Mononuclear cell (primary cell): Measurements from ENCODE around the gene TOMM20. TPM values are rescaled to one million over a fixed set of nuclear protein-coding genes. Genes with fewer than 3 reads are reported as not detected.

Source experiments
- total RNA-seq: library from RNA; depleted of rRNA; stranded (reverse); fragments of >200 nt; gene quantifications from one replicate; pipeline ENCODE4 v1.2.3, GENCODE V29; 2012

Gene TOMM20
- total RNA-seq, 1 donor = 89.1 TPM

Other genes with a start within 250 kb of the TOMM20 start
- 139 TPM for gene RBM34, start 32.4 kb upstream of the TOMM20 start, total RNA-seq
- gene ARID4B, start 199.3 kb upstream of the TOMM20 start, total RNA-seq = 254 TPM
- 23.3 TPM for gene GGPS1, start 199.7 kb upstream of the TOMM20 start, total RNA-seq
- 5.0 TPM for gene TBCE, start 238.6 kb upstream of the TOMM20 start, total RNA-seq